WTC11 (cell line): ENCODE results near the gene GRIN2A.

Experiments
- GABPB1 ChIP-seq: sonication (generic); formaldehyde crosslinking; IDR thresholded peaks from 2 replicates; pipeline ENCODE4 v1.8.1; 2023; ENCODE audit warnings: mild to moderate bottlenecking, missing genetic modification reagents
- NFYB ChIP-seq: sonication (generic); formaldehyde crosslinking; conservative IDR thresholded peaks from 2 replicates; pipeline ENCODE4 v1.8.0; 2022; ENCODE audit warnings: low read depth, missing genetic modification reagents
- NR3C1 ChIP-seq: sonication (generic); formaldehyde crosslinking; conservative IDR thresholded peaks from 2 replicates; pipeline ENCODE4 v1.8.1; 2023; ENCODE audit warnings: low read depth, mild to moderate bottlenecking, missing genetic modification reagents
- SP1 ChIP-seq: sonication (generic); formaldehyde crosslinking; conservative IDR thresholded peaks from 2 replicates; pipeline ENCODE4 v1.8.1; 2022; ENCODE audit warnings: missing genetic modification reagents
- ZNF423 ChIP-seq: fragments of 250-450 bp; sonication (Bioruptor Pico); IDR thresholded peaks from 2 replicates; pipeline ENCODE4 v2.1.2; 2022; ENCODE audit warnings: mild to moderate bottlenecking, moderate library complexity
- ZNF671 ChIP-seq: fragments of 250-450 bp; sonication (Bioruptor Pico); IDR thresholded peaks from 2 replicates; pipeline ENCODE4 v1.8.0; 2021; ENCODE audit warnings: mild to moderate bottlenecking
- TF ChIP-seq, protein P1 (sequence below): fragments of 200-600 bp; IDR thresholded peaks from 2 replicates; pipeline ENCODE4 v1.8.0; 2022; ENCODE audit warnings: antibody characterized with exemption
- TF ChIP-seq, protein P2 (sequence below): sonication (generic); formaldehyde crosslinking; IDR thresholded peaks from 2 replicates; pipeline ENCODE4 v1.8.0; 2022; ENCODE audit warnings: mild to moderate bottlenecking, missing genetic modification reagents
- TF ChIP-seq, protein P3 (sequence below): sonication (generic); formaldehyde crosslinking; IDR thresholded peaks from 2 replicates; pipeline ENCODE4 v1.8.0; 2022; ENCODE audit warnings: missing genetic modification reagents
- TF ChIP-seq, protein P4 (sequence below): sonication (generic); formaldehyde crosslinking; IDR thresholded peaks from 2 replicates; pipeline ENCODE4 v1.8.0; 2022; ENCODE audit warnings: mild to moderate bottlenecking, missing genetic modification reagents
- TF ChIP-seq, protein P5 (sequence below): sonication (generic); formaldehyde crosslinking; IDR thresholded peaks from 2 replicates; pipeline ENCODE4 v1.8.1; 2023; ENCODE audit warnings: mild to moderate bottlenecking, moderate library complexity, missing genetic modification reagents
- TF ChIP-seq, protein P6 (sequence below): sonication (generic); formaldehyde crosslinking; IDR thresholded peaks from 2 replicates; pipeline ENCODE4 v1.8.1; 2022; ENCODE audit warnings: missing genetic modification reagents, borderline replicate concordance
- TF ChIP-seq, protein P7 (sequence below): sonication (generic); formaldehyde crosslinking; conservative IDR thresholded peaks from 2 replicates; pipeline ENCODE4 v1.8.1; 2022; ENCODE audit warnings: mild to moderate bottlenecking, missing genetic modification reagents

DNA sequence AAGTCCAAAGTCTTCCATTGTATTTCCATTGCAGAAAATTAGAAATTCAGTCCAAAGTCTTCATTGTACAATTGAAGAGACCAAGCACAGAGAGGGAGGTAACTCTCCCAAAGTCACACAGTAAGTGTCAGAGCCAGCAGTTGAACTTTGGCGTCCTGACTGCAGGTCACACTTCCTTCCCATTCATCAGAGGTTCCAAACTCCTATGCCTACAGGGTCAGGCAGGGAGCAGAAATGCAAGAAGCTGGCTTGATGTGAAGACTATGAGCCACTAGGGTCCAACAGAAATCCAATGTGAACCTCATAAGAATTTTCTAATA is 44.7 kb upstream of the GRIN2A start:
- TF ChIP-seq SP1 (CRISPR knock-in tag) (no peak), NR3C1 (no peak), ZNF671 (CRISPR knock-in tag) (no peak), ZNF423 (CRISPR knock-in tag) (no peak), NFYB (CRISPR knock-in tag) (no peak), GABPB1 (CRISPR knock-in tag) (no peak)
- TF ChIP-seq, protein P1, sequence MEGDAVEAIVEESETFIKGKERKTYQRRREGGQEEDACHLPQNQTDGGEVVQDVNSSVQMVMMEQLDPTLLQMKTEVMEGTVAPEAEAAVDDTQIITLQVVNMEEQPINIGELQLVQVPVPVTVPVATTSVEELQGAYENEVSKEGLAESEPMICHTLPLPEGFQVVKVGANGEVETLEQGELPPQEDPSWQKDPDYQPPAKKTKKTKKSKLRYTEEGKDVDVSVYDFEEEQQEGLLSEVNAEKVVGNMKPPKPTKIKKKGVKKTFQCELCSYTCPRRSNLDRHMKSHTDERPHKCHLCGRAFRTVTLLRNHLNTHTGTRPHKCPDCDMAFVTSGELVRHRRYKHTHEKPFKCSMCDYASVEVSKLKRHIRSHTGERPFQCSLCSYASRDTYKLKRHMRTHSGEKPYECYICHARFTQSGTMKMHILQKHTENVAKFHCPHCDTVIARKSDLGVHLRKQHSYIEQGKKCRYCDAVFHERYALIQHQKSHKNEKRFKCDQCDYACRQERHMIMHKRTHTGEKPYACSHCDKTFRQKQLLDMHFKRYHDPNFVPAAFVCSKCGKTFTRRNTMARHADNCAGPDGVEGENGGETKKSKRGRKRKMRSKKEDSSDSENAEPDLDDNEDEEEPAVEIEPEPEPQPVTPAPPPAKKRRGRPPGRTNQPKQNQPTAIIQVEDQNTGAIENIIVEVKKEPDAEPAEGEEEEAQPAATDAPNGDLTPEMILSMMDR = no peak
- TF ChIP-seq, protein P2, sequence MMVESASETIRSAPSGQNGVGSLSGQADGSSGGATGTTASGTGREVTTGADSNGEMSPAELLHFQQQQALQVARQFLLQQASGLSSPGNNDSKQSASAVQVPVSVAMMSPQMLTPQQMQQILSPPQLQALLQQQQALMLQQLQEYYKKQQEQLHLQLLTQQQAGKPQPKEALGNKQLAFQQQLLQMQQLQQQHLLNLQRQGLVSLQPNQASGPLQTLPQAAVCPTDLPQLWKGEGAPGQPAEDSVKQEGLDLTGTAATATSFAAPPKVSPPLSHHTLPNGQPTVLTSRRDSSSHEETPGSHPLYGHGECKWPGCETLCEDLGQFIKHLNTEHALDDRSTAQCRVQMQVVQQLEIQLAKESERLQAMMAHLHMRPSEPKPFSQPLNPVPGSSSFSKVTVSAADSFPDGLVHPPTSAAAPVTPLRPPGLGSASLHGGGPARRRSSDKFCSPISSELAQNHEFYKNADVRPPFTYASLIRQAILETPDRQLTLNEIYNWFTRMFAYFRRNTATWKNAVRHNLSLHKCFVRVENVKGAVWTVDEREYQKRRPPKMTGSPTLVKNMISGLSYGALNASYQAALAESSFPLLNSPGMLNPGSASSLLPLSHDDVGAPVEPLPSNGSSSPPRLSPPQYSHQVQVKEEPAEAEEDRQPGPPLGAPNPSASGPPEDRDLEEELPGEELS (CRISPR knock-in tag) = no peak
- TF ChIP-seq, protein P3, sequence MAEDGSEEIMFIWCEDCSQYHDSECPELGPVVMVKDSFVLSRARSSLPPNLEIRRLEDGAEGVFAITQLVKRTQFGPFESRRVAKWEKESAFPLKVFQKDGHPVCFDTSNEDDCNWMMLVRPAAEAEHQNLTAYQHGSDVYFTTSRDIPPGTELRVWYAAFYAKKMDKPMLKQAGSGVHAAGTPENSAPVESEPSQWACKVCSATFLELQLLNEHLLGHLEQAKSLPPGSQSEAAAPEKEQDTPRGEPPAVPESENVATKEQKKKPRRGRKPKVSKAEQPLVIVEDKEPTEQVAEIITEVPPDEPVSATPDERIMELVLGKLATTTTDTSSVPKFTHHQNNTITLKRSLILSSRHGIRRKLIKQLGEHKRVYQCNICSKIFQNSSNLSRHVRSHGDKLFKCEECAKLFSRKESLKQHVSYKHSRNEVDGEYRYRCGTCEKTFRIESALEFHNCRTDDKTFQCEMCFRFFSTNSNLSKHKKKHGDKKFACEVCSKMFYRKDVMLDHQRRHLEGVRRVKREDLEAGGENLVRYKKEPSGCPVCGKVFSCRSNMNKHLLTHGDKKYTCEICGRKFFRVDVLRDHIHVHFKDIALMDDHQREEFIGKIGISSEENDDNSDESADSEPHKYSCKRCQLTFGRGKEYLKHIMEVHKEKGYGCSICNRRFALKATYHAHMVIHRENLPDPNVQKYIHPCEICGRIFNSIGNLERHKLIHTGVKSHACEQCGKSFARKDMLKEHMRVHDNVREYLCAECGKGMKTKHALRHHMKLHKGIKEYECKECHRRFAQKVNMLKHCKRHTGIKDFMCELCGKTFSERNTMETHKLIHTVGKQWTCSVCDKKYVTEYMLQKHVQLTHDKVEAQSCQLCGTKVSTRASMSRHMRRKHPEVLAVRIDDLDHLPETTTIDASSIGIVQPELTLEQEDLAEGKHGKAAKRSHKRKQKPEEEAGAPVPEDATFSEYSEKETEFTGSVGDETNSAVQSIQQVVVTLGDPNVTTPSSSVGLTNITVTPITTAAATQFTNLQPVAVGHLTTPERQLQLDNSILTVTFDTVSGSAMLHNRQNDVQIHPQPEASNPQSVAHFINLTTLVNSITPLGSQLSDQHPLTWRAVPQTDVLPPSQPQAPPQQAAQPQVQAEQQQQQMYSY (CRISPR knock-in tag) = no peak
- TF ChIP-seq, protein P4, sequence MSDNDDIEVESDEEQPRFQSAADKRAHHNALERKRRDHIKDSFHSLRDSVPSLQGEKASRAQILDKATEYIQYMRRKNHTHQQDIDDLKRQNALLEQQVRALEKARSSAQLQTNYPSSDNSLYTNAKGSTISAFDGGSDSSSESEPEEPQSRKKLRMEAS (CRISPR knock-in tag) = no peak
- TF ChIP-seq, protein P5, sequence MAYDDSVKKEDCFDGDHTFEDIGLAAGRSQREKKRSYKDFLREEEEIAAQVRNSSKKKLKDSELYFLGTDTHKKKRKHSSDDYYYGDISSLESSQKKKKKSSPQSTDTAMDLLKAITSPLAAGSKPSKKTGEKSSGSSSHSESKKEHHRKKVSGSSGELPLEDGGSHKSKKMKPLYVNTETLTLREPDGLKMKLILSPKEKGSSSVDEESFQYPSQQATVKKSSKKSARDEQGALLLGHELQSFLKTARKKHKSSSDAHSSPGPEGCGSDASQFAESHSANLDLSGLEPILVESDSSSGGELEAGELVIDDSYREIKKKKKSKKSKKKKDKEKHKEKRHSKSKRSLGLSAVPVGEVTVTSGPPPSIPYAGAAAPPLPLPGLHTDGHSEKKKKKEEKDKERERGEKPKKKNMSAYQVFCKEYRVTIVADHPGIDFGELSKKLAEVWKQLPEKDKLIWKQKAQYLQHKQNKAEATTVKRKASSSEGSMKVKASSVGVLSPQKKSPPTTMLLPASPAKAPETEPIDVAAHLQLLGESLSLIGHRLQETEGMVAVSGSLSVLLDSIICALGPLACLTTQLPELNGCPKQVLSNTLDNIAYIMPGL (CRISPR knock-in tag) = no peak
- TF ChIP-seq, protein P6, sequence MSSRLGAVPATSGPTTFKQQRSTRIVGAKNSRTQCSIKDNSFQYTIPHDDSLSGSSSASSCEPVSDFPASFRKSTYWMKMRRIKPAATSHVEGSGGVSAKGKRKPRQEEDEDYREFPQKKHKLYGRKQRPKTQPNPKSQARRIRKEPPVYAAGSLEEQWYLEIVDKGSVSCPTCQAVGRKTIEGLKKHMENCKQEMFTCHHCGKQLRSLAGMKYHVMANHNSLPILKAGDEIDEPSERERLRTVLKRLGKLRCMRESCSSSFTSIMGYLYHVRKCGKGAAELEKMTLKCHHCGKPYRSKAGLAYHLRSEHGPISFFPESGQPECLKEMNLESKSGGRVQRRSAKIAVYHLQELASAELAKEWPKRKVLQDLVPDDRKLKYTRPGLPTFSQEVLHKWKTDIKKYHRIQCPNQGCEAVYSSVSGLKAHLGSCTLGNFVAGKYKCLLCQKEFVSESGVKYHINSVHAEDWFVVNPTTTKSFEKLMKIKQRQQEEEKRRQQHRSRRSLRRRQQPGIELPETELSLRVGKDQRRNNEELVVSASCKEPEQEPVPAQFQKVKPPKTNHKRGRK (CRISPR knock-in tag) = no peak
- TF ChIP-seq, protein P7, sequence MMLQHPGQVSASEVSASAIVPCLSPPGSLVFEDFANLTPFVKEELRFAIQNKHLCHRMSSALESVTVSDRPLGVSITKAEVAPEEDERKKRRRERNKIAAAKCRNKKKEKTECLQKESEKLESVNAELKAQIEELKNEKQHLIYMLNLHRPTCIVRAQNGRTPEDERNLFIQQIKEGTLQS (CRISPR knock-in tag) = no peak
